ENCODE data around the gene RNH1. TPM values are rescaled to one million over a fixed set of nuclear protein-coding genes. Genes with fewer than 3 reads are reported as not detected.
"Not testable (repeated sequence)": the region's sequence is repeated elsewhere in the genome, so short reads cannot be mapped to it uniquely, and the experiment has no call there.

Gene RNH1
- polyA plus RNA-seq, 1 donor from 2014 or later, result 71.8 TPM

DNA sequence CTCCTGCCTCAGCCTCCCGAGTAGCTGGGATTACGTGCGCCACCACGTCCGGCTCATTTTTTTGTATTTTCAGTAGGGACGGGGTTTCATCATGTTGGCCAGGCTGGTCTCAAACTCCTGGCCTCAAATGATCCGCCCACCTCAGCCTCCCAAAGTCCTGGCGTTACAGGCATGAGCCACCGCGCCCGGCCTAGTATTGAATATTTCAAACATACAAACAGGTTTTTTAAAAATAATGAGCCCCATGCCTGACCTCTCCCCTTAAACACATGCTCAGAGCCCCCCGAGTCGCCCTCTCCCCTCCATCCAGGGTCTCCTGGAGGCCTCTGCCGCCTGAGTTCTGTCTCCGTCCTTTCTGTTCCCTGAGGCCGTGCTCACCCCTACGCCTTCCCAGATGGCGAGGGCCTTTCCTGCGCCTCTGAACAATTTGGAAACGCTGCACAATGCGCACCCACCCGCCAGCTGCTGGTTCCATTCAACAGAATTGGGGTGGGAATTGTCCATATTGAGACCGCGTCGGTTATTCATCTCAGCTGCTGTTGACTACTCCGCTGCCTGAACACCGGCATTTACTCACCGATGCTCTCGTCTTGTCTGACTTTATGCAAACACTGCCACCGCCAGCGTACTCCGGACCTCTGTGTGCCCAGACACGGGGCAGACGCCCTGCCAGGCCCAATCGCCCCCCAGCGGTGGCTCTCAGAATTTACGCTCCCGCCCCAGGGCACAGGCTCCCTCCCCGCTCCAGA is 13.6 kb upstream of the RNH1 start:
- H3F3A ChIP-seq (ENCODE audit: insufficient read depth, low read length, poor library complexity, severe bottlenecking), result no peaks in the 10 kb centered on the region
- no peaks in the 10 kb centered on the region for H3K9me3 ChIP-seq (ENCODE audit: low read length)
- H3K27ac ChIP-seq (ENCODE audit: low read length), result no peak overlapping the region
- H4K20me1 ChIP-seq (ENCODE audit: insufficient read depth), result no peaks in the 10 kb centered on the region
- no peaks in the 10 kb centered on the region for H3K27me3 ChIP-seq (ENCODE audit: insufficient read depth, low read depth, low read length)
- no peak overlapping the region for H3K4me2 ChIP-seq (ENCODE audit: low read length)
- TF ChIP-seq, protein P1, sequence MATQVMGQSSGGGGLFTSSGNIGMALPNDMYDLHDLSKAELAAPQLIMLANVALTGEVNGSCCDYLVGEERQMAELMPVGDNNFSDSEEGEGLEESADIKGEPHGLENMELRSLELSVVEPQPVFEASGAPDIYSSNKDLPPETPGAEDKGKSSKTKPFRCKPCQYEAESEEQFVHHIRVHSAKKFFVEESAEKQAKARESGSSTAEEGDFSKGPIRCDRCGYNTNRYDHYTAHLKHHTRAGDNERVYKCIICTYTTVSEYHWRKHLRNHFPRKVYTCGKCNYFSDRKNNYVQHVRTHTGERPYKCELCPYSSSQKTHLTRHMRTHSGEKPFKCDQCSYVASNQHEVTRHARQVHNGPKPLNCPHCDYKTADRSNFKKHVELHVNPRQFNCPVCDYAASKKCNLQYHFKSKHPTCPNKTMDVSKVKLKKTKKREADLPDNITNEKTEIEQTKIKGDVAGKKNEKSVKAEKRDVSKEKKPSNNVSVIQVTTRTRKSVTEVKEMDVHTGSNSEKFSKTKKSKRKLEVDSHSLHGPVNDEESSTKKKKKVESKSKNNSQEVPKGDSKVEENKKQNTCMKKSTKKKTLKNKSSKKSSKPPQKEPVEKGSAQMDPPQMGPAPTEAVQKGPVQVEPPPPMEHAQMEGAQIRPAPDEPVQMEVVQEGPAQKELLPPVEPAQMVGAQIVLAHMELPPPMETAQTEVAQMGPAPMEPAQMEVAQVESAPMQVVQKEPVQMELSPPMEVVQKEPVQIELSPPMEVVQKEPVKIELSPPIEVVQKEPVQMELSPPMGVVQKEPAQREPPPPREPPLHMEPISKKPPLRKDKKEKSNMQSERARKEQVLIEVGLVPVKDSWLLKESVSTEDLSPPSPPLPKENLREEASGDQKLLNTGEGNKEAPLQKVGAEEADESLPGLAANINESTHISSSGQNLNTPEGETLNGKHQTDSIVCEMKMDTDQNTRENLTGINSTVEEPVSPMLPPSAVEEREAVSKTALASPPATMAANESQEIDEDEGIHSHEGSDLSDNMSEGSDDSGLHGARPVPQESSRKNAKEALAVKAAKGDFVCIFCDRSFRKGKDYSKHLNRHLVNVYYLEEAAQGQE (IDR thresholded peaks at IDR 0.05; ENCODE audit: borderline replicate concordance), result no peak
- TF ChIP-seq EP300 (conservative IDR thresholded peaks at IDR 0.05; ENCODE audit: poor library complexity, severe bottlenecking) (no peak), EZH2 (IDR thresholded peaks at IDR 0.05; ENCODE audit: borderline replicate concordance, insufficient read depth, low read length, poor library complexity, severe bottlenecking) (no peak), MXI1 (conservative IDR thresholded peaks at IDR 0.05; ENCODE audit: poor library complexity, severe bottlenecking) (no peak), RAD21 (conservative IDR thresholded peaks at IDR 0.05) (no peak), POLR2AphosphoS5 (IDR thresholded peaks at IDR 0.05) (no peak), TAF1 (IDR thresholded peaks at IDR 0.05; ENCODE audit: low read depth) (no peak), SMC3 (conservative IDR thresholded peaks at IDR 0.05; ENCODE audit: poor library complexity) (no peak)
- TF ChIP-seq, protein P2, sequence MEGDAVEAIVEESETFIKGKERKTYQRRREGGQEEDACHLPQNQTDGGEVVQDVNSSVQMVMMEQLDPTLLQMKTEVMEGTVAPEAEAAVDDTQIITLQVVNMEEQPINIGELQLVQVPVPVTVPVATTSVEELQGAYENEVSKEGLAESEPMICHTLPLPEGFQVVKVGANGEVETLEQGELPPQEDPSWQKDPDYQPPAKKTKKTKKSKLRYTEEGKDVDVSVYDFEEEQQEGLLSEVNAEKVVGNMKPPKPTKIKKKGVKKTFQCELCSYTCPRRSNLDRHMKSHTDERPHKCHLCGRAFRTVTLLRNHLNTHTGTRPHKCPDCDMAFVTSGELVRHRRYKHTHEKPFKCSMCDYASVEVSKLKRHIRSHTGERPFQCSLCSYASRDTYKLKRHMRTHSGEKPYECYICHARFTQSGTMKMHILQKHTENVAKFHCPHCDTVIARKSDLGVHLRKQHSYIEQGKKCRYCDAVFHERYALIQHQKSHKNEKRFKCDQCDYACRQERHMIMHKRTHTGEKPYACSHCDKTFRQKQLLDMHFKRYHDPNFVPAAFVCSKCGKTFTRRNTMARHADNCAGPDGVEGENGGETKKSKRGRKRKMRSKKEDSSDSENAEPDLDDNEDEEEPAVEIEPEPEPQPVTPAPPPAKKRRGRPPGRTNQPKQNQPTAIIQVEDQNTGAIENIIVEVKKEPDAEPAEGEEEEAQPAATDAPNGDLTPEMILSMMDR (IDR thresholded peaks at IDR 0.05; ENCODE audit: poor library complexity, severe bottlenecking), result no peak
- no peak overlapping the region for H3K4me3 ChIP-seq (ENCODE audit: low read length)
- H3K36me3 ChIP-seq (ENCODE audit: insufficient read depth, low read length), result no peaks in the 10 kb centered on the region
- no peaks in the 10 kb centered on the region for H3K79me2 ChIP-seq (replicated peaks; ENCODE audit: insufficient read depth, low read length)
- no peak overlapping the region for H3K9ac ChIP-seq (ENCODE audit: low read length)
- H3K9me2 ChIP-seq (ENCODE audit: insufficient read depth, low read length), result no peaks in the 10 kb centered on the region
- H2AFZ ChIP-seq (ENCODE audit: low read depth, low read length), result no peak overlapping the region

DNA sequence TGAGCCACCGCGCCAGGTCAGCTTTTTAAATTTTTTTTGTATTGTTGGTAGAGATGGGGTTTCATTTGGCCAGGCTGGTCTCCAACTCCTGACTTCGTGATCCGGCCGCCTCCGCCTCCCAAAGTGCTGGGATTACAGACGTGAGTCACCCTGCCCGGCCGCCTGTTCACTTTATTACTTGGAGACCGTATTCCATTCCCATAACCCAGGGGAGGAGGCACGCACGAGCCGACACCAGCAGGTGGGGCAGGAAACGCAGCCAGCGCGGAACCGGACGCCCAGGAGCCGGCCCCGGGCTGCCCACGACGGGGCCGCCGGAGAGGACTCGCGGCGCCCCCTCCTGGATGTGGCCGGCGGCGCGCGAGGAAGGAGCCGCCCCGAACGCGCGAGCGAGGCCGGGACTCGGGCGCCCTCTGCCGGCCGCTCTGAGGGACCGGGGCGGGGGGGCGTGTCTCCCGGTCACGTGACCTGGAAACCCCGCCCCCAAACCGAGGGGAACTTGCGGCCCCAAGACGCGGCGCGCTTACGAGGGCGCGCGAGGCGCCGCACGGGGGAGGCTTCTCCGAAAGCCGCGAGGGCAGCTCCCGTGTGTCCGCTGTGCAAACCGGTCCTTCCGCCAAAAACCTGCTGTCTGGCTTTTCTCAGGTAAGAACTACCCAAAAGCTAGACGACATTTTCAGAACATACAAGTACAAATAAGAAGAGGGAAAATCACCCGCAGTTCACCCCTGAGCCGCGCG is 11.6 kb upstream of the RNH1 start:
- H3K9me3 ChIP-seq (ENCODE audit: low read length), result no peaks in the 10 kb centered on the region
- no peaks in the 10 kb centered on the region for H3K79me2 ChIP-seq (replicated peaks; ENCODE audit: insufficient read depth, low read length)
- no peaks in the 10 kb centered on the region for H4K20me1 ChIP-seq (ENCODE audit: insufficient read depth)
- H3K36me3 ChIP-seq (ENCODE audit: insufficient read depth, low read length), result no peaks in the 10 kb centered on the region
- H2AFZ ChIP-seq (ENCODE audit: low read depth, low read length), result no peak overlapping the region
- H3K4me3 ChIP-seq (ENCODE audit: low read length), result no peak overlapping the region
- H3K4me2 ChIP-seq (ENCODE audit: low read length), result no peak overlapping the region
- no peak overlapping the region for H3K9ac ChIP-seq (ENCODE audit: low read length)
- H3K9me2 ChIP-seq (ENCODE audit: insufficient read depth, low read length), result no peaks in the 10 kb centered on the region
- H3K27ac ChIP-seq (ENCODE audit: low read length), result no peak overlapping the region
- no peaks in the 10 kb centered on the region for H3F3A ChIP-seq (ENCODE audit: insufficient read depth, low read length, poor library complexity, severe bottlenecking)
- no peaks in the 10 kb centered on the region for H3K27me3 ChIP-seq (ENCODE audit: insufficient read depth, low read depth, low read length)
- TF ChIP-seq, protein P2 (IDR thresholded peaks at IDR 0.05; ENCODE audit: poor library complexity, severe bottlenecking), result peak; percentile 51
- no peak for TF ChIP-seq EP300 (conservative IDR thresholded peaks at IDR 0.05; ENCODE audit: poor library complexity, severe bottlenecking)

- H3K27ac ChIP-seq (ENCODE audit: low read length); H4K20me1 ChIP-seq (ENCODE audit: insufficient read depth); H2AFZ ChIP-seq (ENCODE audit: low read depth, low read length); H3K79me2 ChIP-seq (replicated peaks; ENCODE audit: insufficient read depth, low read length); H3K9me2 ChIP-seq (ENCODE audit: insufficient read depth, low read length); H3K4me3 ChIP-seq (ENCODE audit: low read length); H3K9ac ChIP-seq (ENCODE audit: low read length); H3K27me3 ChIP-seq (ENCODE audit: insufficient read depth, low read depth, low read length); H3K36me3 ChIP-seq (ENCODE audit: insufficient read depth, low read length); H3K9me3 ChIP-seq (ENCODE audit: low read length); H3K4me2 ChIP-seq (ENCODE audit: low read length); H3F3A ChIP-seq (ENCODE audit: insufficient read depth, low read length, poor library complexity, severe bottlenecking): not testable (repeated sequence)
These were observed 10.1 kb upstream of the RNH1 start for GRCh38 chr11:516918-517685.

All from neural cell (in vitro differentiated cells).